HEK293 (cell line): ENCODE measurements around the gene NEAT1.

ENCODE experiments used
- CTCF ChIP-seq: fragments of 450-650 bp; formaldehyde crosslinking; IDR thresholded peaks from 2 replicates; pipeline ENCODE4 v1.5.1; 2016; ENCODE audit warnings: missing biosample characterization, missing genetic modification characterization
- MZF1 ChIP-seq: fragments of 450-650 bp; formaldehyde crosslinking; IDR thresholded peaks from 2 replicates; pipeline ENCODE4 v1.5.1; 2017; ENCODE audit warnings: missing biosample characterization, missing genetic modification characterization, borderline replicate concordance
- PBX3 ChIP-seq: sonication (generic); formaldehyde crosslinking; IDR thresholded peaks from 2 replicates; pipeline ENCODE4 v1.8.1; 2022; ENCODE audit warnings: mild to moderate bottlenecking, moderate library complexity, missing genetic modification reagents
- REST ChIP-seq: fragments of 450-650 bp; formaldehyde crosslinking; IDR thresholded peaks from 2 replicates; pipeline ENCODE4 v1.5.1; 2016; ENCODE audit warnings: missing biosample characterization, missing genetic modification characterization
- SCRT2 ChIP-seq: fragments of 450-650 bp; formaldehyde crosslinking; IDR thresholded peaks from 2 replicates; pipeline ENCODE4 v1.5.1; 2016; ENCODE audit warnings: missing biosample characterization, missing genetic modification characterization
- YY1 ChIP-seq: fragments of 450-650 bp; formaldehyde crosslinking; IDR thresholded peaks from 2 replicates; pipeline ENCODE4 v1.5.1; 2018; ENCODE audit warnings: missing biosample characterization, missing genetic modification characterization
- ZNF174 ChIP-seq: fragments of 450-650 bp; formaldehyde crosslinking; IDR thresholded peaks from 2 replicates; pipeline ENCODE4 v1.5.0; 2017; ENCODE audit warnings: missing biosample characterization, mild to moderate bottlenecking, missing genetic modification characterization
- ZNF266 ChIP-seq: fragments of 450-650 bp; formaldehyde crosslinking; IDR thresholded peaks from 2 replicates; pipeline ENCODE4 v1.5.1; 2016; ENCODE audit warnings: missing biosample characterization, missing genetic modification characterization, low read depth
- ZNF776 ChIP-seq: fragments of 450-650 bp; formaldehyde crosslinking; IDR thresholded peaks from 2 replicates; pipeline ENCODE4 v1.5.0; 2017; ENCODE audit warnings: missing biosample characterization, missing genetic modification characterization, borderline replicate concordance
- ZNF843 ChIP-seq: fragments of 450-650 bp; formaldehyde crosslinking; IDR thresholded peaks from 2 replicates; pipeline ENCODE4 v1.5.1; 2016; ENCODE audit warnings: missing biosample characterization, missing genetic modification characterization

GRCh38 chr11:65412271-65413076, 10.1 kb upstream of the NEAT1 start:
- TF ChIP-seq CTCF (tag by site-specific recombination) (no peak), SCRT2 (tag by site-specific recombination) (no peak), YY1 (no peak), REST (tag by site-specific recombination) (no peak), ZNF776 (no peak), MZF1 (tag by site-specific recombination) (no peak), PBX3 (CRISPR knock-in tag) (no peak), ZNF843 (tag by site-specific recombination) (no peak), ZNF266 (tag by site-specific recombination) (no peak), ZNF174 (tag by site-specific recombination) (no peak)
